HL-60 (cell line): ENCODE measurements around the gene CCR5.

ENCODE experiments used
- GABPA ChIP-seq: IDR thresholded peaks from 2 replicates; pipeline ENCODE4 v1.6.1; 2012; ENCODE audit warnings: low read depth
- TF ChIP-seq, protein P1 (sequence below): IDR thresholded peaks from one replicate; pipeline ENCODE4 v1.5.1; 2011; ENCODE audit warnings: low read length, control low read depth, inconsistent platforms; ENCODE audit not compliant: insufficient read depth

DNA sequence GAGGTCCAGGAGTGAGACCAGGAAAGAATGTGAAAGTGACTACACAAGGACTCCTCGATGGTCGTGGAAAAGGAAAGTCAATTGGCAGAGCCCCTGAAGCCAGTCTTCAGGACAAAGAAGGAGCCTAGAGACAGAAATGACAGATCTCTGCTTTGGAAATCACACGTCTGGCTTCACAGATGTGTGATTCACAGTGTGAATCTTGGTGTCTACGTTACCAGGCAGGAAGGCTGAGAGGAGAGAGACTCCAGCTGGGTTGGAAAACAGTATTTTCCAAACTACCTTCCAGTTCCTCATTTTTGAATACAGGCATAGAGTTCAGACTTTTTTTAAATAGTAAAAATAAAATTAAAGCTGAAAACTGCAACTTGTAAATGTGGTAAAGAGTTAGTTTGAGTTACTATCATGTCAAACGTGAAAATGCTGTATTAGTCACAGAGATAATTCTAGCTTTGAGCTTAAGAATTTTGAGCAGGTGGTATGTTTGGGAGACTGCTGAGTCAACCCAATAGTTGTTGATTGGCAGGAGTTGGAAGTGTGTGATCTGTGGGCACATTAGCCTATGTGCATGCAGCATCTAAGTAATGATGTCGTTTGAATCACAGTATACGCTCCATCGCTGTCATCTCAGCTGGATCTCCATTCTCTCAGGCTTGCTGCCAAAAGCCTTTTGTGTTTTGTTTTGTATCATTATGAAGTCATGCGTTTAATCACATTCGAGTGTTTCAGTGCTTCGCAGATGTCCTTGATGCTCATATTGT is 10.8 kb upstream of the CCR5 start:
- no peak for TF ChIP-seq GABPA
- TF ChIP-seq, protein P1, sequence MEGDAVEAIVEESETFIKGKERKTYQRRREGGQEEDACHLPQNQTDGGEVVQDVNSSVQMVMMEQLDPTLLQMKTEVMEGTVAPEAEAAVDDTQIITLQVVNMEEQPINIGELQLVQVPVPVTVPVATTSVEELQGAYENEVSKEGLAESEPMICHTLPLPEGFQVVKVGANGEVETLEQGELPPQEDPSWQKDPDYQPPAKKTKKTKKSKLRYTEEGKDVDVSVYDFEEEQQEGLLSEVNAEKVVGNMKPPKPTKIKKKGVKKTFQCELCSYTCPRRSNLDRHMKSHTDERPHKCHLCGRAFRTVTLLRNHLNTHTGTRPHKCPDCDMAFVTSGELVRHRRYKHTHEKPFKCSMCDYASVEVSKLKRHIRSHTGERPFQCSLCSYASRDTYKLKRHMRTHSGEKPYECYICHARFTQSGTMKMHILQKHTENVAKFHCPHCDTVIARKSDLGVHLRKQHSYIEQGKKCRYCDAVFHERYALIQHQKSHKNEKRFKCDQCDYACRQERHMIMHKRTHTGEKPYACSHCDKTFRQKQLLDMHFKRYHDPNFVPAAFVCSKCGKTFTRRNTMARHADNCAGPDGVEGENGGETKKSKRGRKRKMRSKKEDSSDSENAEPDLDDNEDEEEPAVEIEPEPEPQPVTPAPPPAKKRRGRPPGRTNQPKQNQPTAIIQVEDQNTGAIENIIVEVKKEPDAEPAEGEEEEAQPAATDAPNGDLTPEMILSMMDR: no peak
